HL-60/S4 treated with retinoic acid at 250 ng/mL for 4 days and 3 days (cell line): ENCODE results near the gene HBD.

Source experiments
- in situ Hi-C: fragments of 300-500 bp; cut with MboI; formaldehyde crosslinking; loops from 2 replicates; pipeline ENCODE4 v1.7.0; 2022; ENCODE audit warnings: low sequenced_read_pairs

Gene HBD

DNA sequence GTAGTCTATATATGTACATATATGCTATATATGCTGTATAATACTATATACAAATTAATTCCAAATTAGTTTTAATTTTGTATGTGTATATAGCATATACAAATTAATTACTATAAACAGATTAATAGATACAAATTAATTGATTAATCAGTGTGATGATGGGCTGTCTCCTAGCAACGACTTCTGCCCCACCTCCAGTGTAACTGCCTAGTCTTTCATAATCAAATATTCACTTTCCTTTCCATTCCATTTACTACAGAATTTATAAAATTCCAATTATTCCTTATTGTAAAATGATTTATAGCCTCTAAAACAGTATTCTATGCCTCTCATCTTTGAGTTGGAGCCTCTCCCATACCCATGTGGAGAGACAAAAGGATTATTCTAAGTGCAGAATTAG is 976 bp downstream of the HBD start:
- in situ Hi-C loops: no loop called here

DNA sequence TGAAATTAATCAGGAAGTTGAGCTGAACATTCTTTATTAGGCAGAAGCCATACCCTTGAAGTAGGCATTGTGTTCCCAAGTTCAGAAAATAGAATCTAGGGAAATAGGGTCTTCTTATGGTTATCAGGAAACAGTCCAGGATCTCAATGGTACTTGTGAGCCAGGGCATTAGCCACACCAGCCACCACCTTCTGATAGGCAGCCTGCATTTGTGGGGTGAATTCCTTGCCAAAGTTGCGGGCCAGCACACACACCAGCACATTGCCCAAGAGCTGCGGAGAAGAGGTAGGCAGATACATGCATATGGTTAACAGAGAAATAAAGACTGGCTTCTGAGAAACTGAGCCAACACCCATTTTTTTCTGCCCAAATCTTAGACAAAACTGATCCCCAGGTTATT is 1.5 kb downstream of the HBD start:
- in situ Hi-C loops: no loop called here

DNA sequence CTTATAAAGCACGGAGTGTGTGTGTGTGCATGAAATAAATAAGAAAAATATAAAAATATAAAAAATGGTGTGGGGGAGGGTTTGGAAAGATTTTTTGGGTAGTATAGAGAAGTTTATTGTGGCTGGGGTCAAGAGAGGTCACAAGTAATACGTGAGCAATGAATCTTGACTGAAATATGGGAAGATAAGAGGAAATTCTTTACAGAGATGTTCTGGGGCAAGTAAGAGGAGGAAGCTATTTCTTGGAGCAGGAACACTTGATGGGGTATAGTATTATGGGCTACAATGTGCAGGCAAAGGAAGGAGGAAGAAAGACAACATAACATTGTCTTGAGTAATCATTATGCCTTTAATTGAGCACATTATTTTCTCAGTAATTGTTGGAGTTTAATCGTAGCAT is 2.1 kb downstream of the HBD start:
- in situ Hi-C loops: no loop called here

DNA sequence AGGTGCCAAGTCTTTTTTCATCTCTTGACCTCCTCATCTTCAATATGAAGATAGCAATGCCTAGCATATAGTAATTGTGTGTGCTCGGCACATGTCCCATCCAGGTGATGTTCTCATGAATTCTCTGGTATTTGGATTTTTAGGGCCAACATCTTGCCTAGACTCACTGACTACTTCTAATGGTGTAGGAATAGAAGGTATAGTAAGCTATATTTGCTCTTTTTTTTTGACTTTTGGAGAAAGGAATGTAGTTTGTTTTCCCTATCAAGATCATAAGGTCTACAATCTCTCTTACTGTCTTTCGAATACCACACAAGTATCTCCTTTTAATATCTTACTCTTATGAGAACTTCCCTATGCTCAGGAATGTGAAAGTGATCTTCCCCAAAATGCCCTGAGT is 3.2 kb downstream of the HBD start:
- in situ Hi-C loops: no loop called here

DNA sequence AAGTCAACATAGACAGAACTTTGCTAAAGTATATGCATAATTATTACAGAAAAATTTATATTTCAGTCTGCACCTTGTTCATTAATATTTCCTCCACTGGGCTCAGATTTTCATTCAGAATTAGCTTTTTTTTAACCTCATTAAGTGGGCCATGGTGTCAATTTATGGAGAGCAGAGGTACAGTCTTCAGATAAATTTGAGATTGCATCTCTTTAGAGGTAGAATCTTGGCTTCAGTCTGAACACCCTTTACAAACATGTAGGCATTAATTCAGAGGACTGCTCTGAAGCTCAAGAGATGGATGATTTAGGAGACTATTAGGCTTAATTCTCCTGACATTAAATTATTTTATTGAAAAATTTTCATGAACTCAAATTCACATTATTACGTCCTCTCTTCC is 4.0 kb downstream of the HBD start:
- in situ Hi-C loops: no loop called here

DNA sequence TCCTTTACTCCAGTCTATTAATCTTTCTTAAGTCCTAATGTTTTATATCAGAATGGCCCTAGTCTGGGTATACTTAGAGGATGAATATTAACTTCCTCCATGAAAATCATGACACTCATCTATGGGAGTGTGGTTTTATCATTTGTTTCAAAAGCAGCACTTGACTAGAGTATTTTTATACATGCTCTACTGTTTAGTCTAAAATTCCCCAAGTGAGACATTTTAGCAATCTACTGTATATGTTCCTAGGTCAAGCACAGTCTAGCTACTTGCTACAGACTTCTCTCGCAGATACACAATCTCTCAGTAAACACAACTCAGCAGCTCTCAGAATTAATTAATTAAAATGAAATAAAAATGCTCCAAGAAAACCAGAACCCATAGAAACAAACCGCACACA is 4.5 kb downstream of the HBD start:
- in situ Hi-C loops: no loop called here

DNA sequence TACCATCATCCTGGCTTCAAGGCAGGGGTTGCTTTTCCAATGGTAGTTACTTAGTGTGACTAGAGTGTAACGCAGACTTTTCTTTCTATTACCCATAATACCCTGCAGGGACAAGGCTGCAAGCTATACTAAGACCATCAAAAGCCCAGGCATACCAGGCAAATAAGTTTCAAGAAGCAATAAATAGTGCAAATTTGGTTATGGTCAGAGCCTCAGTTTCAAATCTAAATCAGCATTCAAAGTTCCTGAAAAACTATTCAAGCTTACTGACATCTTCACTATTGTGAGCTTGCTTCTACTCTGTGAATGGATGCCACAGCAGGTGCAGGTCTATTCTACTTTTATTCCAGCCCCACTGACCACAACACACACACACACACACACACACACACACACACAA is 4.9 kb downstream of the HBD start:
- in situ Hi-C loops: no loop called here

DNA sequence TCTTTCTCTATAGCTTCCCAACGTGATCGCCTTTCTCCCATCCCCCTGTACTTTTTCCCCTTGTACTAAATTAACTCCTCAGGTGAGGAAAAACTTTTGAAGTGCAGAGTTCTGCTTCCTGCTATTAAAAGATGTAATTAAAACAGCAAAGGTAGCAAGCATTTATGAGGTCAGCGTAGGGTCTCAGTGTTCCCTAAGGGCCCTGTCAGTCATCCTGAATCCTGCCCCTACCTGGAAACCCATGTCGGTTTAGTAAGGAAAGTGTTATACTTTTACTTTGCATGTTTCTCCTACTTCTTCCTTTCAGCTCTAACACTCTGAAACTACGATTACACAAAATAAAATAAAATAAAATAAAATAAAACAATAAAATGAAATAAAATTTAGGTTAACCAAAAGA is 6.2 kb downstream of the HBD start:
- in situ Hi-C loops: no loop called here

DNA sequence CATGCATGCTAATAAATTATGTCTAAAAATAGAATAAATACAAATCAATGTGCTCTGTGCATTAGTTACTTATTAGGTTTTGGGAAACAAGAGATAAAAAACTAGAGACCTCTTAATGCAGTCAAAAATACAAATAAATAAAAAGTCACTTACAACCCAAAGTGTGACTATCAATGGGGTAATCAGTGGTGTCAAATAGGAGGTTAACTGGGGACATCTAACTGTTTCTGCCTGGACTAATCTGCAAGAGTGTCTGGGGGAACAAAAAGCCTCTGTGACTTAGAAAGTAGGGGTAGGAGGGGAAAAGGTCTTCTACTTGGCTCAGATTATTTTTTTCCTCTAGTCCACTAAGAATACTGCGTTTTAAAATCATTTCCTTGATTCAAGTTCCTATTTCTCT is 6.6 kb downstream of the HBD start:
- in situ Hi-C loops: no loop called here

DNA sequence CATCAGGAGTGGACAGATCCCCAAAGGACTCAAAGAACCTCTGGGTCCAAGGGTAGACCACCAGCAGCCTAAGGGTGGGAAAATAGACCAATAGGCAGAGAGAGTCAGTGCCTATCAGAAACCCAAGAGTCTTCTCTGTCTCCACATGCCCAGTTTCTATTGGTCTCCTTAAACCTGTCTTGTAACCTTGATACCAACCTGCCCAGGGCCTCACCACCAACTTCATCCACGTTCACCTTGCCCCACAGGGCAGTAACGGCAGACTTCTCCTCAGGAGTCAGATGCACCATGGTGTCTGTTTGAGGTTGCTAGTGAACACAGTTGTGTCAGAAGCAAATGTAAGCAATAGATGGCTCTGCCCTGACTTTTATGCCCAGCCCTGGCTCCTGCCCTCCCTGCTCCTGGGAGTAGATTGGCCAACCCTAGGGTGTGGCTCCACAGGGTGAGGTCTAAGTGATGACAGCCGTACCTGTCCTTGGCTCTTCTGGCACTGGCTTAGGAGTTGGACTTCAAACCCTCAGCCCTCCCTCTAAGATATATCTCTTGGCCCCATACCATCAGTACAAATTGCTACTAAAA is 7.5 kb downstream of the HBD start, which contains the start of gene HBB:
Gene HBB, minus strand, starts transcription at position 340 of the 579 bp plus-strand sequence. Its CDS starts 50 bp downstream, at position 290.
- in situ Hi-C loops: no loop called here

DNA sequence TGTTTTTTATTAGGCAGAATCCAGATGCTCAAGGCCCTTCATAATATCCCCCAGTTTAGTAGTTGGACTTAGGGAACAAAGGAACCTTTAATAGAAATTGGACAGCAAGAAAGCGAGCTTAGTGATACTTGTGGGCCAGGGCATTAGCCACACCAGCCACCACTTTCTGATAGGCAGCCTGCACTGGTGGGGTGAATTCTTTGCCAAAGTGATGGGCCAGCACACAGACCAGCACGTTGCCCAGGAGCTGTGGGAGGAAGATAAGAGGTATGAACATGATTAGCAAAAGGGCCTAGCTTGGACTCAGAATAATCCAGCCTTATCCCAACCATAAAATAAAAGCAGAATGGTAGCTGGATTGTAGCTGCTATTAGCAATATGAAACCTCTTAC is 8.8 kb downstream of the HBD start:
- in situ Hi-C loops: no loop called here

DNA sequence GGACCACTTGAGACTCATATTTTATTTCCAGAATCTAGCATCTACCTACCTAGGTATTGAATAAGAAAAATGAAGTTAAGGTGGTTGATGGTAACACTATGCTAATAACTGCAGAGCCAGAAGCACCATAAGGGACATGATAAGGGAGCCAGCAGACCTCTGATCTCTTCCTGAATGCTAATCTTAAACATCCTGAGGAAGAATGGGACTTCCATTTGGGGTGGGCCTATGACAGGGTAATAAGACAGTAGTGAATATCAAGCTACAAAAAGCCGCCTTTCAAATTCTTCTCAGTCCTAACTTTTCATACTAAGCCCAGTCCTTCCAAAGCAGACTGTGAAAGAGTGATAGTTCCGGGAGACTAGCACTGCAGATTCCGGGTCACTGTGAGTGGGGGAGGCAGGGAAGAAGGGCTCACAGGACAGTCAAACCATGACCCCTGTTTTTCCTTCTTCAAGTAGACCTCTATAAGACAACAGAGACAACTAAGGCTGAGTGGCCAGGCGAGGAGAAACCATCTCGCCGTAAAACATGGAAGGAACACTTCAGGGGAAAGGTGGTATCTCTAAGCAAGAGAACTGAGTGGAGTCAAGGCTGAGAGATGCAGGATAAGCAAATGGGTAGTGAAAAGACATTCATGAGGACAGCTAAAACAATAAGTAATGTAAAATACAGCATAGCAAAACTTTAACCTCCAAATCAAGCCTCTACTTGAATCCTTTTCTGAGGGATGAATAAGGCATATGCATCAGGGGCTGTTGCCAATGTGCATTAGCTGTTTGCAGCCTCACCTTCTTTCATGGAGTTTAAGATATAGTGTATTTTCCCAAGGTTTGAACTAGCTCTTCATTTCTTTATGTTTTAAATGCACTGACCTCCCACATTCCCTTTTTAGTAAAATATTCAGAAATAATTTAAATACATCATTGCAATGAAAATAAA is 9.5 kb downstream of the HBD start:
- in situ Hi-C loops: no loop called here

DNA sequence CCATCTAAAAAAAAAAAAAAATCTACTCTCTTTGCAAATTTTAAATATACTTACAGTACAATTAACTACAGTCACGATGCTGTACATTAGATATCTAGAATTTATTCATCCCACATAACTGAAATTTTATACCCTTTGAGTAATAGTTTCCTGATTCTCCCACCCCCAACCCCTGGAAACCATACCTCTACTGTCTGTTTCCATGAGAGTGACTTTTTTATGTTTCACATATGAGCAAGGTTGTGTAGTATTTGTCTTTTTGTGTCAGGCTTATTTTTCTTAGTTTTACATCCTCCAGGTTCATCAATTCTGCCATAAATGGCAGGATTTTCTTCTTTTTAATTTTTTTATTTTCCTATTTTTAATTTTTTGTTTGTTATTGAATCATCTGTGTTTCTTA is 10.6 kb downstream of the HBD start:
- in situ Hi-C loops: no loop called here

DNA sequence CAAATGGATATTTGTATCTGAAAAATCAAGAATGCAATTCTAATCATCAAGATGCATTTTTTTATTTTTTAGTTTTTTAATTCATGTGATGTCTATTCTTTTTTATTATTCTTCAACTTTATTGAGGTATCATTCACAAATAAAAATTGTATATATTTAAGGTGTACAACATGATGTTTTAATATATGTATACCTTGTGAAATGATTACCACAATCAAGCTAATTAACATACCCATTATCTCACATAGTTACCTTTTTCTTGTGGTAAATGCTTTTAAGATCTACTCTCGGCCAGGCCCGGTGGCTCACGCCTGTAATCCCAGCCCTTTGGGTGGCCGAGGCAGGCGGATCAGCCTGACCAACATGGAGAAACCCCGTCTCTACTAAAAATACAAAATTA is 11.1 kb downstream of the HBD start:
- in situ Hi-C loops: no loop called here

DNA sequence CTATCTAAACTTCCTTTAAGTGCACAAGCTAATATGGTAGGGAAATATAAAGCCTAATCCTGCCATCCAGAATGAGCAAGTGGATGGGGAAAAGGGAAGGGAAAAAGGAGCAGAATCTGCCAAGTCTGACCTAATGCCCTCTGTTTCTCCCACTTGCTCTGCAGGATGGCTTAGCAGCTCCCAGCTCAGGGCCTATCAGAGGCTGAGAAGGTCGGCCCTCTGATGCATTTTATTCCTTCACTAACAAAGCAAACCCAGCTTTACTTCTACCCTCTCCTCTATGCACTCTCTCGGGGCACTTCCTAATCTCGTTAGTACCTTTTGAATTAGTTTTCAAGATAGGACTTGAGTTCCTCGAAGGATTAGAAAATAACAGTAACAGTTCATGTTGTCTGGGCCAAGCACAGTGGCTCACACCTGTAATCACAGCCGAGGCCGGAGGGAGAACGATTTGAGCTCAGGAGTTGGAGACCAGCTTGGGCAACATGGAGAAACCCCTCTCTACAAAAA is 23.9 kb downstream of the HBD start:
- in situ Hi-C loops: no loop called here

DNA sequence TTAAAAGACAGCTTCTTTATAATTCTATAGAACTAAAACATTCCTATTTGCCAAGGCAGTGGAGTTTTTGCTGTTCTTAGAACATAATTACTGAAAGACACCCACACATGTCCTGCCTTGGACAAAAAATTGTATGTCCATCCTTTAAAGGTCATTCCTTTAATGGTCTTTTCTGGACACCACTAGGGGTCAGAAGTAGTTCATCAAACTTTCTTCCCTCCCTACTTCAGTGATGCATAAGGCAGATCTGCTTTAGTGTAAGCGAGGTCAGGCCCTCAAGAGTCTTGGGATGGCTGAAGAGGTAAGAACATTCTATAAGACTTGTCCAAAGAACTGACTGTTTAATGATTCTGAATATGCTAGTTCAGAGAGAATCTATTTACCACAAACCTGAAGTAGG is 29.5 kb downstream of the HBD start:
- in situ Hi-C loops: no loop called here

DNA sequence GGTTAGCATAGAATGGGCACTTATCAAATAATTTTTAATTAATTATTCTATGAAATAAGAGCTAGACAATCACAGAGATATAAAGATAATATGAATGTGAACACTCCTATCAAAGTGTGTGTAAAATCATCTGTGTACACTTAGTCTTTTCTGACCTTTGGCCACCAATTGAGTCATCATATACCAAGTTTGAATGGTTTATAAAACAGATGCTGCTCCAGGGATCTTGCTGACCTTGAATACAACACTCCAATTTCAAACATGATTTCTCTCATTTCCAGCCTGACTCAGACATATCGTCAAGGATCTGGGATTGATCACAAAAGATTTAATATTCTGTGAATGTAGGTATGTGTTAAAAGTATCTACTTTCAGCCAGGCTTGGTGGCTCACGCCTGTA is 30.9 kb downstream of the HBD start:
- in situ Hi-C loops: no loop called here

DNA sequence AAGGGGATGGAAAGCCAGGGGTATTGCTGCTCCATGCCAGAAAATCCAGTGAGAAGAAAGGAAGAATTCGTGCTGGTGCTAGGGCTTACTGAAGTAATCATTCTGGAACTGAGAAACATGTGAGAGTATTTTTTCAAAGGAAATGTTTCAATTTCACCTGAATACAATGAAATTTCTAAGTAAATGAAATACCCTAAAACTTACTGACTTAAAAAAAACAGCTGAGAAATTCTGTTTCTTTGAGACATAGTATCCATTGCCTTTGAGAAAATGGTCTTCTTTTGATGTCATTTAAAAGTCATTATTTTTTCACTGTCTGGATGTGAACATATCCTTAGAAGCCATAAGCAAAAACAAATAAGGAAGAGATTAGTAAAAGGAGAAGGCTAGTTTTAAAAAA is 33.7 kb downstream of the HBD start, which contains the start of gene OR51V1:
Gene OR51V1, minus strand, starts transcription at position 101 of the 400 bp plus-strand sequence. Its CDS starts 0 bp downstream, at position 101.
- in situ Hi-C loops: no loop called here

DNA sequence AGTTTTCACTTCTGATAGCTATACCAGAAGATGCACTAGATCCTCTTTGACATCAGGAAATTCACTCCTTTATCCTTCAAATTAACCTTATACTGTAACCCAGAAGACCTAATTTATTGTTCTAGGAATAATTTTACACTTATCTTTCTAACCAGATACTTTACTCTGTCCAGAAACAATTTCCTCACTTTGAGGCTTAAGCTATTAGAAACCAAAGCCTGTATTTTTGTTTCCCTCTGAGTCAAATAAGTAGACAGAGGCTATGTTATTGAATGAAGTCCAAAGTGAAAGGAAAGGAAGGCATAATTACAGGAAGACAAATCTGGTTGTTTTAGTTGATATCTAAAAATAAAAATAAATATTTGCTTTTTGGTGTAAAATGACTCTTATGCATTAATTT is 36.0 kb downstream of the HBD start:
- in situ Hi-C loops: no loop called here

DNA sequence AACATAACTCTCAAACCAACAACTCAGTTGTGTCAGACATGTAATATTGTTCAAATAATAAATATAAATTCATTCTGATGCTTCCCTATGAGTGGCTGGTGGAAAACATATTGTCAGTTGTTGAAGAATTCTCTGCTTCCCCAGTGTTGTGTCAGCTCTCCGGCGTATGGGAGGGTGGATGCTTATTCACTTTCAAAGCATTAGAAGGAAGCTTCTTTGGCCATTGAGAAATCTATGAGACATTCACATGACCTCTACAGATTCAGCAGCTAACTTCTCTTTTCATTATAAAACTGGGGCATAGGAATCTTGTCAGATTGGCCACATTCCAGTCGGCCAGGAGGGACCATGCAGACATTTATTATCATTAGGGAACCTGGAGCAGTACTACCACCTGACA is 36.7 kb downstream of the HBD start:
- in situ Hi-C loops: no loop called here

DNA sequence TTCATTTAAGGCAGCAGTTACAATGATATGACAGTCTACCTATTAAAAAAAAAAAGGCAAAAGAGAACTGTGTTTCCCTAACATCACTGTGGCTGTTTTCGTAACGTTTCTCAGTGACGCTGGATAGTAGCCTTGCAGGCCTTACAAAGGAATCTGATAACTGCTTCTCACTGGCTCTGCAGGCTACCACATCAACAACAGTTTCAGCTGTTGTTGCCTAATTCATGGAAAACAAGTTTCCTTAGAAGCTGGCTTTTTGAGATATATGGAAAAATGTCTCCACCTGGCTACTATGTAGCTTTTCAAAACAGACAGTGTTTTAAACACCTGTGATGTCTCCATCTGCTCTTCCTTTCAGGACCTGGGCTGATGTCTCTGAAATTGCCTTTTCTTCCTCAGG is 37.6 kb downstream of the HBD start:
- in situ Hi-C loops: no loop called here

DNA sequence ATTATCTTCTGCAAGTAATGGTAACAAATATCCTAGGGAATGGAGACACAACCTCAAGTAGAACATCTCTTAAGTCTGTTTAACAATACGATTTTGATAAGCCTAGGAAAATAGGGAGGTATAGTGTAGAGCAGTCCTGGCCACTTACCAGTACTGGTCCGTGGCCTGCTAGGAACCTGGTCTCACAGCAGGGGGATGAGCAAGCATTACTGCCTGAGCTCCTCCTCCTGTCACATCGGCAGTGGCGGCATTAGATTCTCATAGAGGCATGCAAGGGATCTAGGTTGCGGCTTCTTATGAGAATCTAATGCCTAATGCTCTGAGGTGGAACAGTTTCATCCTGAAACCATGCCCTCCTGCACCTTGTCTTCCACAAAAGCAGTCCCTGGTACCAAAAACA is 38.2 kb downstream of the HBD start:
- in situ Hi-C loops: no loop called here
